LNCaP clone FGC (cell line): ENCODE measurements around the gene WFDC6.
A peak's percentile ranks its signal among the peaks of the same experiment; 100 is the strongest.

Experiments used
- DNase-seq: peaks from one replicate; pipeline ENCODE4 v3.0.0-alpha.2; 2011; ENCODE audit warnings: low read depth
- H3K4me3 ChIP-seq: 2 replicates; pipeline ENCODE4 v1.5.1; 2011; ENCODE audit warnings: mild to moderate bottlenecking, low read depth, low read length, control low read depth
- TF ChIP-seq, protein P1 (sequence below): IDR thresholded peaks from 2 replicates; pipeline ENCODE4 v1.5.1; 2012; ENCODE audit warnings: mild to moderate bottlenecking; ENCODE audit not compliant: control insufficient read depth, insufficient read depth; ENCODE audit errors: extremely low read depth

WFDC6 gene

GRCh38 chr20:45518282-45518681 lies 21.0 kb downstream of the WFDC6 start:
- TF ChIP-seq, protein P1, sequence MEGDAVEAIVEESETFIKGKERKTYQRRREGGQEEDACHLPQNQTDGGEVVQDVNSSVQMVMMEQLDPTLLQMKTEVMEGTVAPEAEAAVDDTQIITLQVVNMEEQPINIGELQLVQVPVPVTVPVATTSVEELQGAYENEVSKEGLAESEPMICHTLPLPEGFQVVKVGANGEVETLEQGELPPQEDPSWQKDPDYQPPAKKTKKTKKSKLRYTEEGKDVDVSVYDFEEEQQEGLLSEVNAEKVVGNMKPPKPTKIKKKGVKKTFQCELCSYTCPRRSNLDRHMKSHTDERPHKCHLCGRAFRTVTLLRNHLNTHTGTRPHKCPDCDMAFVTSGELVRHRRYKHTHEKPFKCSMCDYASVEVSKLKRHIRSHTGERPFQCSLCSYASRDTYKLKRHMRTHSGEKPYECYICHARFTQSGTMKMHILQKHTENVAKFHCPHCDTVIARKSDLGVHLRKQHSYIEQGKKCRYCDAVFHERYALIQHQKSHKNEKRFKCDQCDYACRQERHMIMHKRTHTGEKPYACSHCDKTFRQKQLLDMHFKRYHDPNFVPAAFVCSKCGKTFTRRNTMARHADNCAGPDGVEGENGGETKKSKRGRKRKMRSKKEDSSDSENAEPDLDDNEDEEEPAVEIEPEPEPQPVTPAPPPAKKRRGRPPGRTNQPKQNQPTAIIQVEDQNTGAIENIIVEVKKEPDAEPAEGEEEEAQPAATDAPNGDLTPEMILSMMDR: no peak
- H3K4me3 ChIP-seq: no peak overlapping the region
- no peak for DNase-seq

DNA sequence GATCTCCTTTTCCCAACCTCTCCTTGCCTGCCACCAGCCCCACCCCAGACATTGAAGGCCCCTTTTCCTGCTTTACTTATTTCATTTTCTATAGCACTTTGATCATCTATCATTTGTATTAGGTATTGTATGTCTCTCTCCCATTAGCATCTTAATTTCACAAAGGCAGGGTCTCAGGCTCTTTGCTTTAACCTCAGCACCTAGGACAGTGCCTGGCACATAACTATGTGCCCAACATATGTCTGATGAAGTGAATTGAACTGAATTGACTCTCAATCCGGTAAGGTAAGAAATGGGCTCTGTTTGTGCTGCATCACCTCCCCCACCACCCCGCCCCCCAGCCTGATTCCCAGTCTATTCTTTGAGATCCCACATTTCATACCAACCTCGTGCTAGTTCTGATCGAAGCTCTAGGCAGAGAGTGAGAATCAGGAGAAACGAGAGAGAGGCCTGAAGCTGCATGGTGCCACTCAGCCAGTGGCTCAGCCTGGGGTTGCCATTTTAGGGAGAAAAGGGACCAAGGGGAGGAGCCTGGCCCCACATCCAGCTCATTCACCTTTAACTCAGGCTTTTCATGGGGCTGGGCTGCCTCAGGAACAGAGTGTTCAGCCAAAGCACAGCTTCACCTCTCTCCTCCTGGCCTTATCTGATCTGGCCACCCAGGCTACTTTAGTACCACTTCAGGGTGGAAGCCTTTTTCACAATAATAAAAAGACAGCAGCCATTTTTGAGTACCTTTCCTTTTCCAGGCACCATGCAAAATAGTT lies 24.0 kb downstream of the WFDC6 start, which contains the start of gene SPINT3:
TSS of gene SPINT3 (minus strand) at position 476 of the 767 bp plus-strand sequence. CDS start at position 462, 14 bp downstream.
- peak; percentile 61 for DNase-seq
- TF ChIP-seq, protein P1: no peak
- H3K4me3 ChIP-seq: no peak within 1 kb of the TSS

- DNase-seq: no peak
- H3K4me3 ChIP-seq: no peak overlapping the region
- TF ChIP-seq, protein P1: no peak
Measured at GRCh38 chr20:45510242-45510862, 28.9 kb downstream of the WFDC6 start.

- TF ChIP-seq, protein P1: no peak
- H3K4me3 ChIP-seq: no peak overlapping the region
- DNase-seq: no peak
Measured at GRCh38 chr20:45509091-45509490, 30.2 kb downstream of the WFDC6 start.

GRCh38 chr20:45508068-45508886 lies 31.0 kb downstream of the WFDC6 start:
- no peak for DNase-seq
- H3K4me3 ChIP-seq: no peak overlapping the region
- TF ChIP-seq, protein P1: no peak

GRCh38 chr20:45507011-45507820 lies 32.1 kb downstream of the WFDC6 start:
- H3K4me3 ChIP-seq: no peak overlapping the region
- TF ChIP-seq, protein P1: no peak
- no peak for DNase-seq
